NCI-H82 treated with DMSO at 0.1 percent for 48 hours (cell line): ENCODE results near the gene CNTN4.
"Not testable (repeated sequence)": the region's sequence is repeated elsewhere in the genome, so short reads cannot be mapped to it uniquely, and the experiment has no call there.

Experiments
- DNase-seq: peaks from one replicate; lab custom pipeline; 2025; ENCODE audit not compliant: unreplicated experiment; lab: John Stamatoyannopoulos, UW

The CNTN4 gene

DNA sequence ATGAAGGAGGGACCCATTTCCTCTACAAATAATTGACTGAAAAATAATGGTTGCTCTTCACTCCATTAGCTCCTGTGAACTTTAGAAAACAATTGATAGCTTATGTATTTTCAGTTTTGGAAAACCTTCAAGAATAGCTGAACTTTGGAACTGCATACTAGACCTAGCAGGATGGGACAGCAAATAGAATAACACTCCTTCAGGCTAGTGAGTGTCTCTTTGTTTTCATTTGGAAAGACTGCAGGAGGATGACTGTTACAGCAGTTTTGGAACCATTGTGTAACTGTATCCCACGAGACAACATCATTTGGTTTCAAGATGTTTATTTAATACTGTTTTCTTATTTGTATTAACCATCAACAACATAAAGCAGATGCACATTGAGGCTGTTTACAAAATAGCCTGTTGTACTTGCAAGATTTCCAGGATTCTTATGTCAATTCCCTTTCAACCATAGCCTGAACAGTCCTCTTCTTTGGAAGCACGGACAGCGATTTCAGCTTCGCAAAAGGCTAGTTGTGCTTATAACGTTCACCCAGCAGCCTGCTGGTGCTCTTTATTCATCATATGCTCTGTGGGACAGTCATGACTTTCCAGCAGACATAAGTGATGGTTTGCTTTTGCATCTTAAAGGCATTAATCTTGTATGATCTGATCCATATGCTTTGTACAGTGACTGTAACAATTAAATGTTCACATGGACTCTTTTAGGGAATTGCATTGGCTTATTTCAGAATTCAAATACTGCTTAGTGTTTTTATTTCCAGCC is 676.0 kb downstream of the CNTN4 start:
- DNase-seq = no peak

DNA sequence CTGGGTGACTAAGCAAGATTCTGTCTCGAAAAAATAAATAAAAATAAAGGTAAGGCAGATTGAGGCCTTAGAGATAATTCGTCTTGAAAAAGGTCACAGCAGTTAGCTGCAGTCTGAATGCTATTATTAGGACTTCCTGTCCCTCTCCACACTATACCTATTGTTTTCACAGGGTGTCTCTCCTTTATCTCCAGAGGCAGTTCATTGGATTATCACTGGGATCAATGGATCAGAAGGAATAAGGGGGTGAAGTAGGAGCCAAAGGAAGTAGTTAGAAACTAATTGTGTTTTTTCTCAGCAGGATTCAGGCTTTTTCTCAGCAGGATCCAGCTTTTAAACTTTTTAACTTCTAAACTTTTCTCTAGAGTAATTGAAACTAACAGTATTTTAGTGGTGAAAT is 684.6 kb downstream of the CNTN4 start:
- no peak for DNase-seq

DNA sequence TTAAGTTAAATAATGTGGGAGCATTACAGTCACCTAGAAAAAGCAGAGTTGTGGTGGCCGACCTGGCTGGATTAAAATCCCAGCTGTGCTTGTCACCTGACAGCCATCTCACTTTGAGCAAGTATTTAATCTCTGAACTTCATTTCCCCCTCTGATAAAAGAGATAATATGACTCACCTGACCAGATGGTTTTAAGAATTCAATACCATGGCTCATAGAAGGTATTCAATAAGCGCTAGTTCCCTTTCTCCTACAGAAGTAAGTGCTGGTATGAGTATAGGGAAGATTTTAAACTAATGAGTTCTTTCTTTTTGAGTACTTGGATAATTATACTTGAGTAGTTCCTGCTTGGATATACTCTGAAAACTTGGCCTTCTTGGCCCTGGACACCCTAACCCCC is 686.0 kb downstream of the CNTN4 start:
- no peak for DNase-seq

DNA sequence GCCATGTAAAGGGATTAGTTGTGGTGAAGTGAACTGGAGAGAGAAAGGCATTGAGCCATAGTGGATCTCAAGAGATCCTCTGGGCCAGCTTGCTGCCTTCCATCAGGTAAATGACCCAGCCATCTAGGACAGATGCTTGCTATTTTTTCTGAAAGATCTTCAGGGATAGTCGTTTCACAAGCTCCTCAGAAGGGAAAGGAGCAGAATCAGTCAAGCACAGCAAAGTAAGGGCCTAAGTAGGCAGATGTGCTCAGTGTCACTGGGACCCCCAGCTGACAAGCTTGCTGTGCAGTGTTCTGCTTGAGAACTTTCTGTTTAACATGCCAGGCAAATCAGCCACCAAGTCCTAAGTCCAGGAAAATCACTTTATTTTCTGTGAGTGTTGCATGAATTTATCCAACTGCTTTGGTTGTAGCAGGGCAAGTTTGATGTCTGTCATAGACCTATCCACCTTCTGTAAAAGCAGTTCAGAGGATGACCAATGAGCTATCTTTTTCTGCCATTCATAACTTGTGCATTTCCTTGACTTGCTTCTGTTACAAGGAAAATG is 691.7 kb downstream of the CNTN4 start:
- DNase-seq = no peak

DNA sequence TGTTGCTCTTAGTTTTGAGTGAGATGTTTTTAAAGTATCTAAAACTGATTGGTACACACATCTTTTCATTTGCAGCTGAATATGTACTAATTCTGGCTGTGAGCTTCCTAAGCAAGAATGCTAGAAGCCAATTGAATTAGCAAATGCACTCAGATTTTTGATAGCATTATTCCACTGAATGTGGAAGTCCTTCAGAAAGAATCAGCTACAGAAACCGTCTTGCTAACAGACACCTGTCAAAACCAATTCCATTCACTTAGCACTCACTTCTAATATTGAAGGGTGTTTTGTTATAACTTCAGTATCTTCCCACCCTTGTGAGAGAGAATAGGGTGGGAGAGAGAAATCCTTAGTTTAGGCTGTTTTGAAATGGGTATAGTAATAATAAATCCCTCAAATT is 693.8 kb downstream of the CNTN4 start:
- no peak for DNase-seq

DNA sequence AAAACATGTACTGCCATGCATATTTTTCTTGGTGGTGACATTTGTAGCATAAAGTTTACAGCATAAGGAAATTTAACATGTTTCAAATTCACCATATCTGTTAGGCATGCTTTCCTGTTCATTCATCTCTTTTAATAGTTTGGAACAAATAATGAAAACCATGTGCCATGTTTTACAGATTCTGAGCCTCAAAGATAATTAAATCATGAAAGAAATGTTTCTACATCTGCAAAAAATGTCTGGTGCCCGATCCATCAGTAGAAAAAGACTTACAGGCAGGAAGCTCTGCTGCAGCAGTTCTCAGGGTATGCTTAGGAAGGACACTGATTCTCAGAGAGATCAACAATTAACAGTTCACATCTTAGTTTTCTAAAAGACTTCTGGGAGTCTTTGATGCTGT is 695.3 kb downstream of the CNTN4 start:
- DNase-seq = no peak

DNA sequence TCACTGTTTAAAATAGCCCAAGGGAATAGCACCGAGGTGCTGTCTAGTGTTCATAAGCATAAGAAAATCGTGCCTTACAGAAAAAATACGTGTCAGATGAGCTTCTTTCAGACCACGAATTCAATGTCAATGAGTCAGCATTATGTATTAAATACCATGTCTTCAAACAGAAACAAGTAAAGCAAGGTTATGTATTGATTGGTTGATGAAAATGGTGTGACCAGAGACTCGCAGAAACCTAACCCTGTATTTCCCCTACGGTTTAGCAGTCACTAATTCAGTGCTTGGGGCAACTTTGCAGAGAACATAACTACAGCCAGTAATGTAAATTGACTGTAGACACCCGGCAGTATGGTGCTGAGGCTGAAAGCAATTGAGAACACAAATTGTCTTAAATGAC is 703.8 kb downstream of the CNTN4 start:
- DNase-seq = no peak

DNA sequence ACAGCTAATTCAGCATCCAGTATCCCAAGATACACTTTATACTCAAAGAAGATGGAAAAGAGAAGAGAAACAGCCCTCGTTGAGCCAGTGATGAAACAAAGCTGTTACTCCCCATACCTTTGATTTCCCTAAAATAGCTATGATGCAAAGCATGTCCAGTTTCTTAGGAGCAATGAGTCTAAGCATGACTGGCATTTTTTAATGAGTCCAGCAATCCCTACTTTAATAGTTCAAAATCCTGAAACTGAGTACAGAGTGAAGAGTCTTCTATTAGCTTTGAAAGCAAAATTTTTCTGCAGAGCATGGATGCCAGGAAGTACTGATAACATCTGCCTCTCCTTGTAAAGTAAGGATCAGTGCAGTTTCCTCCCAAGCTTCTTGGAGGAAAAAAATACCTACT is 708.8 kb downstream of the CNTN4 start:
- no peak for DNase-seq

DNA sequence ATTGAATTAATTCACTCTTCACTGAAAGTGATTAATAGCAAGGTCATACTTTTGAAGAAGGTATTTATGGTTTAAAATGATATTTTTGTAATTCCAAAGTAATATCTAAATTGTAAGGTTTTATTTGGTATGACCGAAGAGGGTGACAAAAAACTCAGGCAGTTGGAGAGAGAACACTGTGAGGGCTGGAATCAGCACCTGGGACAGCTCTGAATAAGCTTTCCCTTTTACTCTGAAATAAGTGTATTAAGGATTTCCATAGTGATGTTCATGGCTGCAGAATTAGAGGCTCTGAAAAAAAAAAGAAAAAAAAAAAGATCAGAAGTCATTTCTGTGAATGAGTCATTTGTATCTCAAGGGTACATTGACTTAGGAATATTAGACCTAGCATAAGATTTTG is 712.1 kb downstream of the CNTN4 start:
- no peak for DNase-seq

DNA sequence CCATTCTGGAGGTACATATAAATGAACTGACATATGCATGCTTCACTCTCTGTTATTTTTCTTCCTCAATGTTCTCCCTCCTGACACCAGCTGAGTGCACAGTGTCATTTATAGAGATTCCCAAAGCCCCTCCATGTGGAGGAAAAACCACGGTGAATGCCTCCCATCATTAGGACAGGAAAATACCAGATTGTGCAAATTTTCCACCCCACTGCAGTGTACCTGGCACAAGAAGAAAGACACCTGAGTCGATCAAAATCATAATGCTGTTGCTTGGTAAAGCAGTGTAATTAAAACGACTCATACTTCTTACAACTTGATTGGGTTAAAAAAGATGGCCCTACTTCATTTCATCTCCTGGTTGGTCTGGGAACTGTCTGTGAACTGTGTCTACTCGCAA is 720.9 kb downstream of the CNTN4 start:
- DNase-seq = no peak

DNA sequence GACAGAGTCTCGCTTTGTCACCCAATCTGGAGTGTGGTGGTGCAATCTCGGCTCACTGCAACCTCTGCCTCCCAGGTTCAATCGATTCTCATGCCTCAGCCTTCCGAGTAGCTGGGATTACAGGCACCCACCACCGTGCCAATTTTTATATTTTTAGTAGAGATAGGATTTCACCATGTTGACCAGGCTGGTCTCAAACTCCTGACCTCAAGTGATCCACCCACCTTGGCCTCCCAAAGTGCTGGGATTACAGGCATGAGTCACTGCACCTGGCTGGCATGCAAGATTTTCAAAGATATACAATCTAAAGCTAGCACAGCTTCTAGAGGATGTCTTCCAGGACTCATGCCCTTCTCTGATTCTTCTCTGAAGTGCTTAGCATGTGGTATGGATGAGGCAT is 722.3 kb downstream of the CNTN4 start:
- DNase-seq = not testable (repeated sequence)

DNA sequence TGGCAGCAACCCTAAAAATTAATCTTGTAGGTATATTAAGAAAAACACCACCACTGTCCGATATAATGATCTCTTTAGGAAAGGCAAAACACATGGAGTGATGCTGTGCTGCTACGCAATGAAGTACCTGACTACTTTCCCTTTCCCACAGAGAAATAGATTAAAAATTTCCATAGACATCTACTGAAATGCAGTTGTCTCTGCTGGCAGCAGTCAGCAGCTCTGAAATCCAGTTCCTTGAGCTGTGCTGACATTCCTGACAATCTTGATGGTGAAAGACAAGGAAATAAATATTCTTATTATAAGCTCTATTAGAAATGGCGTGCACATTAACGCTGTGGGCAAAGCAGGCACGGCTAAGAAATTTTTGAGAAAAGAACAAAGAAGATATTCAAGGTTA is 723.9 kb downstream of the CNTN4 start:
- DNase-seq = no peak

DNA sequence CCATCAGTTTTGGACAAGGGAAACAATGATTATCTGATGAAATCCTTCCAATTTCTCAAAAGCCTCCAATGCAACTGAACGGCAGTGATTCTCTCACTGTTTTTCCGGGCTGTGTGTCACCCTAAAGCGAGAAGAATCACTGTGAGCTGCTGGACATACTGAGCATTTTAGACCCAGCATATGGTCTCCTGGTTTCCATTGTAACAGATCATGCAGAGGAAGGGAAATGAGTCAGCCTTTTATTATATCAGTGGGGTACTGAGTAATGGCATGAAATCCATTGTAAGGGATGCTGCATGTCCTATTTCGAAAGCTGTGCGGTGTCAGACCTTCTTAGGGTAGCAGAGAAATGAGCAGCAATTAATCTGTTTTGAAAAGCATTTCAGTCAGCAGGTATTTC is 724.4 kb downstream of the CNTN4 start:
- DNase-seq = no peak

DNA sequence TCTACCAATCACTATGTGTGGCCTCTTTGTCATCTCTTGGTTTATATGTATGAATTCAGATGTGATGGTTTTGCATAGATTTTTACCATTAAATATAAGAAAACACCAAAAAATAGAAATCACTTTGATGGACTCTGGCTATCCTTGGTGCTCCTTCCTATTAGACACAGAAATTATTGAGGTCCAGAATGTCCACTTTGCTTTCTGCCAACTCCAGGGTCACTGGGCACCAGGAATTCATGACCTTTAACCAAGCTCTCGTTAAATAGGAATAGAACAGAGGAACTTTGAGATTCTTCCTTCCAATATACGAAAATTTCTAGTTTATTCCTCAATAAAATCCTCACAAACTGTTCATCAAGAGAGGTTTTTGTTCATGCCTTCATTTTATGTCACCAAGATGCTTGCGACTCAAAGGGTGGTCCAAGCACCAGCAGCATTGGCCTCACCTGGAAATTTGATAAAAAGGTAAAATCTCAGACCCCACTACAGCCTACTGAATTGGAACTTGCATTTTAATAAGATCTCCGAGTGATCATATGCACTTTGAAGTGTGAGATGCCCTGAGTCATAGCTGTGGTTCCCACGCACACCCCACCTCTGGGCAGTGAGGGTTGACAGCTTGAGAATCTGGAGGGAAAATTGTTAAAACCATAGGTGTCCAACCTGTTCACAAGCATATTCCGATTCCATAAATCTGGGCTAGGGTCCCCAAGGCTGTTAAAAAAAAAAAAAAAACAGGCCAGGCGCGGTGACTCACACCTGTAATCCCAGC is 725.0 kb downstream of the CNTN4 start:
- DNase-seq = no peak

DNA sequence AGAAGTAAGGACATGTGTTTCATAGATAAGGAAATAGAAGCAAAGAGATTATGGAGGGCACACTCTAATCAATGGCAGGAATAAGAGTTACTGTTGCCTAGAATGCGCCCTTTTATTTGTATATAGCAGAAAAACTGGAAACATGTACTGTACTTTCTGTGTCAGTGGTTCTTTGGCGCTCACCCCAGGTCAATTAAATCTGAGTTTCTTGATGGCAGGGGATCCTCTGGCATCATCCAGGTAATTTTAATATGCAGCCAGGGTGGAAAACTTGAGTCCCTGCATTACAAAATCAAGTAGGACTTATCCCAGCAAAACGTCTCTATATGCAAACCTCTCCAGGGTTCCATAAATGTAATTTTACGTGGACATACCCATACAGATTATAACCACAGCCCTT is 727.4 kb downstream of the CNTN4 start:
- no peak for DNase-seq

DNA sequence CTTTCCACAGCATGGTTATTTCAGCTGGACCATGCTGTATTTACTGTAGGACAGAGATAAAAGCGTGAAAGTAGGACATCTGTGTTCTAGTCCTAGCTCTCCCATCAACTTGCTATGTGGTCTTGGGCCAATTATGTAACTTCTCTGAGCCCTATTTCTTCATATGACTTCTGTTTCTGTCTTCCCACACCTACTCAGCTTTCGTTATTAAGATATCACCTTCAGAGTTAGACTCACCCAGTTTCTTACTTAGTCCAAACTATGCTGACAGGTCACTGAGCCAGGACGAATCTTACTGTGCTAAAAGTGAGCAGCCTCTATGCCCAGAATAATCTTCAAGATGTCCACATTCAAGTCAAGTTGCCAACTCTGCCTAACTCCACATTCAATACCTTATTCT is 727.8 kb downstream of the CNTN4 start:
- no peak for DNase-seq

DNA sequence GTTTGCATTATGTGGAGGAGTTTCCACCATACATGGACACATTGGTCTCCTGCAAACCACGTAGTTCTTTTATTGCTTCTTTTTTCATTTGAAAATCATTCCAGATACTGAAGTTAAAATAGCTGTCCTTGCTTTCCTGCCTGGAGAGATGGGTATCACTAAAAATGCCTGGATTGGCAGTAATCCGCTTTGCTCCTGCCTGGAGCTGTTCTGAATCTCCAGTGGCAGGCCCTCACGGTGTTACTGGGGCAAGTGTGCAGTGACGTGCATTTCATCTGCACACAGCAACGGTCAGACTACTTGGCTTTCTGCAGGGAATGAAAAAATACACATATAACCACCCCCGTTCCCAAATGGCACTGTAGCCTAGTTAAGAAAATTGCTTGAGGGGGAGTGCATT is 738.6 kb downstream of the CNTN4 start:
- no peak for DNase-seq

DNA sequence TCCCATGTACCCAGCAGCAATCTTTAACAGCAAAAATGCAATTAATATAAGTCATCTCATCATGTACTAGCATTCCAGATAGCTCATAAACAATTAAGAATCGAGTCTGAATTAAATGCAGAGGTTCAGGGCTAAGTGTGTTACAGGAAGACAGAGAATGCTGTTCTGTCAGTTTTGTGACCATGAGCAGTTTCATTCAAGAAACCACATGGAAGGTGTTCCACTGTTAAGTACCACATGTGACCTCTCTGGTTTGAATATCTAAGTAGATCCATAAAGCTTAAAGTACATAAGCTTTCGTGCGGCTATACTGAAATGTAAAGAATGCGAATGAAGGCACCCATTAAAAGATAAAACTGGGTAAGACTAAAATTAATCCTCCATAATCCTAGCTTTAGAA is 739.2 kb downstream of the CNTN4 start:
- DNase-seq = no peak

DNA sequence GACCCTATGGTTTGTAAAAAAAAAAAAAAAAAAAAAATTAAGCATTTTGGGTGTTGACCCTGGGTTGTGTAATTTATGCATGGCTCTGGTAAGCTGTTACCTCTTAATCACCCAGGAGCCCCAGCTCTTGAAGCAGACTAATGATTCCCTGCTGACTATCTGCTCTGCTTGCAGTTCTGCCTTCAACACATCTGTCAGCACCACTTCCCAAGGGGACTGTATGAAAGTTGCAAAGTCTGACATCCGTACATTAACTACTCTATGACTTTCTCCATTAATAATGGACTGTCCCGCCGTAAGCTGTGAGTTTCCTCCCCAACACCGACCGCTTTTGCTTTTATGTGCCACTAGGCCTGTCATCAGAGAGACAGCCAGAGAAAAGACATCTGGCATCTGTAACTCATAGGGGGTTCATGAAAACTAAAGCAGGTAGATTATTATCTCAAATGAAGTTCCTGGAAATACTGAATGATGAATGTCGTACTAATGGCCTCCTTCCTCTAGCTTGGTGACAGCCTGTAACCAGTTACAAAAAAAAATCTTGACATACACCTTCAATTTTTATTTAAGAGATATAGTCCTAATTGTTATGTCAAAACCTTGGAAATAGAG is 740.0 kb downstream of the CNTN4 start:
- no peak for DNase-seq

DNA sequence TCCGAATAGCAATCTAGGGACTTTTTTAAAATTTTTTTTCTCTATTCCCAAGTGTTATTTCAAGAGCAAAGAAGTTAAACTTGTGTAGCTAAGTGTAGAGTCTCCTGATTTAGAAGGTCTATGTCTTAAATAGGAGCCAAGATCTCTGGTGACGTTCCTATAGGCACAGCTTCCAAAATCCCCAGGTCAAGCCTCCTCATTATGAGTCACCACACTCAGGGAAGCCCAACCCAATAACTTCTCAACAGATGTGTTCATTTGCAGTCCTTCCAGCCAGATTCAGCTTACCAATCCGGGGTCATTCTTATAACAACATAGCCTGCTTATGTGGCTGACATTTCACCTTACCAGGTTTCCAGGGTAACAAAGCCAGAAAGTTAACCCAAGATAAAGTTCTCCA is 741.2 kb downstream of the CNTN4 start:
- no peak for DNase-seq

DNA sequence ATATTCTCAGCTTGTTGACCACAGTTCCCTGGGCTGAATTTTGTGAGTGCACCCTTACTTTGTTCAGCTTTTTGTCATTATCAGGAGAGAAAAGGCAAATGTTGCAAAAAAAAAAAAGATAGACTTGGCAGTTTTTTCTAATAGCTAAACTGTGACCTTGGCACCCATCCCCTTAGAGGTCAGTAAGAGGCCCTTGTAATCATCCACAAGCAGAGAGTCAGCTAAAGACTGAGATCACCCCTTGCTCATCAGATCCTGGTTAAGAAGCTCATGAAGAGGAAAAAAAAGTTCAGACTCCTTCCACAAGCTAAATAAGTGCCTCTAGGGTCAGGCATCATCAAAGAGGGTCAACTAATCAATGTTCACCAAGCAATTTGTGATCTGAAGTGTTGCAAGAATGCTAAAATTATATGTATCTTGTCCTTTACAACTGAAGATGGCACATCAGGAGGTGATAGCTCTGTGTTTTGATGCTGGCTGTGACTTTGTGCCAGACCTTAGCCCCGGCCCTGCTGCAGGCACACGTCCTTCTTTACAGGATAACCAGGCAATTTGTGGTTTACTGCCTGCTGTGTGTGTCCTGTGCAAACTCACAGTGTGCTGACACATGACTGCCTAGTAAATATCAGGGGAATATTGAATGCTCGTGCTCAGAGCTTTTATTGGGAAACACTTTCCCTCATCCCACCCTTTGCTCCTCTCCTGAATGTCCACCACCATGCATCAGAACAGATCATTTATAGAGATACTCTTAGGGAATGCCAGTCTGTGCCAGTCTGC is 748.6 kb downstream of the CNTN4 start:
- DNase-seq = no peak
